Measurements from ENCODE around the gene PHLPP1. TPM values are rescaled to one million over a fixed set of nuclear protein-coding genes. Genes with fewer than 3 reads are reported as not detected.

The PHLPP1 gene
- total RNA-seq, 1 experiment from 2014 or later: 39.9 TPM

DNA sequence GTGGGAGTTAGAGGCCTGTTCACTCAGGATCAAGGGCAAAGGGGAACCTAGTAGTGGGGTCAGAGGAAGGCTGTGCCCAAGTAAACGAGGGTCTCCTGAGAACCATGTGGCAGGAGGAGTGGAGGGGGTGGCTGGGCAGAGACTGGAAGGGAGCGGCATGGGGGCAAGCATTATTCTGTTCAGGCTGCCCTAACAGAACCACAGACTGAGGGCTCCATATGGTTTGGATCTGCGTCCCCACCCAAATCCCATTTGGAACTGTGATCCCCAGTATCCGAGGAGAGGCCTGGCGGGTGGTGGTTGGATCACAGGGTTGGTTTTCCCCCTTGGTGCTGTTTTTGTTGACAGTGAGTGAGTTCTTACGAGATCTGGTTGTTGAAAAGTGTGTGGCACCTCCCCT, 287.0 kb downstream of the PHLPP1 start:
- H3K4ac ChIP-seq (ENCODE audit: low read depth, low read length): no peak overlapping the region
- Mint-ChIP-seq H3K4me3 (no peak overlapping the region), H3K27ac (no peak overlapping the region; a peak in 1 of 7 replicates), H3K9me3 (no peaks in the 10 kb centered on the region), H3K36me3 (ENCODE audit: insufficient read depth in 1 of 3, low read depth in 3 of 3) (no peaks in the 10 kb centered on the region; a peak in 1 of 7 replicates), H3K27me3 (ENCODE audit: low read depth) (peaks cover 2% of the 10 kb centered on the region), H3K4me1 (peaks cover 0 to 2% of the 10 kb centered on the region in 2 experiments; a peak in 2 of 4 replicates)
- no peak overlapping the region for H3K23ac ChIP-seq (ENCODE audit: insufficient read length, low read depth, low read length)
- no peak overlapping the region for H4K91ac ChIP-seq (ENCODE audit: insufficient read length, low read depth, low read length)
- no peak overlapping the region for H3K27ac ChIP-seq (ENCODE audit: insufficient read length, low read depth, low read length)
- H4K8ac ChIP-seq (replicated peaks; ENCODE audit: insufficient read length, low read depth, low read length): no peak overlapping the region
- H2BK15ac ChIP-seq (ENCODE audit: low read depth, low read length): no peak overlapping the region
- no peak overlapping the region for H3K4me2 ChIP-seq (ENCODE audit: insufficient read depth, insufficient read length, low read length)
- no peaks in the 10 kb centered on the region for H3K27me3 ChIP-seq (ENCODE audit: insufficient read depth, low read length)
- no peak overlapping the region for H3K56ac ChIP-seq (ENCODE audit: insufficient read length, low read depth, low read length)
- H2AFZ ChIP-seq (ENCODE audit: low read length): no peak overlapping the region
- H3K9me3 ChIP-seq (ENCODE audit: control insufficient read depth, low read depth, low read length): no peaks in the 10 kb centered on the region
- no peaks in the 10 kb centered on the region for H3K4me1 ChIP-seq (ENCODE audit: insufficient read depth, low read length)
- H2BK20ac ChIP-seq (ENCODE audit: low read depth, low read length, poor library complexity, severe bottlenecking): no peak overlapping the region
- no peak overlapping the region for H2BK5ac ChIP-seq (ENCODE audit: insufficient read length, low read length)
- no peak overlapping the region for H2BK120ac ChIP-seq (ENCODE audit: low read depth, low read length, poor library complexity, severe bottlenecking)
- no peak overlapping the region for H4K5ac ChIP-seq (ENCODE audit: insufficient read length, low read depth, low read length)
- H3K18ac ChIP-seq (ENCODE audit: insufficient read length, low read depth, low read length): no peak overlapping the region
- TF ChIP-seq, protein P1, sequence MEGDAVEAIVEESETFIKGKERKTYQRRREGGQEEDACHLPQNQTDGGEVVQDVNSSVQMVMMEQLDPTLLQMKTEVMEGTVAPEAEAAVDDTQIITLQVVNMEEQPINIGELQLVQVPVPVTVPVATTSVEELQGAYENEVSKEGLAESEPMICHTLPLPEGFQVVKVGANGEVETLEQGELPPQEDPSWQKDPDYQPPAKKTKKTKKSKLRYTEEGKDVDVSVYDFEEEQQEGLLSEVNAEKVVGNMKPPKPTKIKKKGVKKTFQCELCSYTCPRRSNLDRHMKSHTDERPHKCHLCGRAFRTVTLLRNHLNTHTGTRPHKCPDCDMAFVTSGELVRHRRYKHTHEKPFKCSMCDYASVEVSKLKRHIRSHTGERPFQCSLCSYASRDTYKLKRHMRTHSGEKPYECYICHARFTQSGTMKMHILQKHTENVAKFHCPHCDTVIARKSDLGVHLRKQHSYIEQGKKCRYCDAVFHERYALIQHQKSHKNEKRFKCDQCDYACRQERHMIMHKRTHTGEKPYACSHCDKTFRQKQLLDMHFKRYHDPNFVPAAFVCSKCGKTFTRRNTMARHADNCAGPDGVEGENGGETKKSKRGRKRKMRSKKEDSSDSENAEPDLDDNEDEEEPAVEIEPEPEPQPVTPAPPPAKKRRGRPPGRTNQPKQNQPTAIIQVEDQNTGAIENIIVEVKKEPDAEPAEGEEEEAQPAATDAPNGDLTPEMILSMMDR (conservative IDR thresholded peaks at IDR 0.05): no peak
- WGBS (ENCODE audit: extremely low coverage, insufficient read length, low lambda C conversion rate): no CpG with 5 or more reads among the region's 6 CpGs
- no peak overlapping the region for H2BK12ac ChIP-seq (ENCODE audit: insufficient read length, low read depth, low read length)
- H3K23me2 ChIP-seq (ENCODE audit: insufficient read length, low read depth, low read length, poor library complexity, severe bottlenecking): no peaks in the 10 kb centered on the region
- DNase-seq: no peak
- no peak overlapping the region; the same call in 1 of the 2 replicates for H3K14ac ChIP-seq (ENCODE audit: insufficient read depth, low read length)
- no peaks in the 10 kb centered on the region for H3K79me2 ChIP-seq (ENCODE audit: insufficient read depth, low read length)
- no peaks in the 10 kb centered on the region for H3K79me1 ChIP-seq (ENCODE audit: insufficient read depth, low read depth, low read length, poor library complexity, severe bottlenecking)
- H4K20me1 ChIP-seq (ENCODE audit: control insufficient read depth, insufficient read depth, insufficient read length): no peaks in the 10 kb centered on the region
- H2AK5ac ChIP-seq (ENCODE audit: insufficient read length, low read length): no peak overlapping the region
- no peak overlapping the region for H3K9ac ChIP-seq (ENCODE audit: extremely low read depth, insufficient read length, low read length)
- no peak overlapping the region for H3T11ph ChIP-seq (ENCODE audit: low read length)

All from H9 (cell line).